NCI-H748 (cell line): ENCODE results near the gene TRAF2.

Experiments
- DNase-seq: peaks from one replicate; lab custom pipeline; 2025; ENCODE audit not compliant: unreplicated experiment; lab: John Stamatoyannopoulos, UW

TRAF2 gene

GRCh38 chr9:136846376-136847087 is 39.8 kb upstream of the TRAF2 start:
- DNase-seq = no peak

- peak; percentile 58 for DNase-seq
These were observed 39.1 kb upstream of the TRAF2 start for GRCh38 chr9:136847088-136847825.

GRCh38 chr9:136847826-136848392 is 38.4 kb upstream of the TRAF2 start:
- peak; percentile 87 for DNase-seq

GRCh38 chr9:136848393-136849037 is 37.8 kb upstream of the TRAF2 start:
- peak; percentile 74 for DNase-seq

- peak; percentile 99 for DNase-seq
These were observed 37.0 kb upstream of the TRAF2 start, which contains the start of gene PHPT1 for GRCh38 chr9:136849038-136849959. PHPT1 (plus strand) TSS chr9:136849409; CDS start chr9:136849431, 22 bp downstream.

- DNase-seq = no peak
These were observed 36.1 kb upstream of the TRAF2 start for GRCh38 chr9:136849960-136850865.

- DNase-seq = no peak
These were observed 35.2 kb upstream of the TRAF2 start for GRCh38 chr9:136850866-136851775.

GRCh38 chr9:136851941-136852663 is 34.2 kb upstream of the TRAF2 start, which contains the start of gene MAMDC4:
MAMDC4 (plus strand) TSS chr9:136852346; CDS start chr9:136852417, 71 bp downstream.
- no peak for DNase-seq

- DNase-seq = no peak
These were observed 33.4 kb upstream of the TRAF2 start for GRCh38 chr9:136852664-136853595.

- DNase-seq = no peak
These were observed 32.7 kb upstream of the TRAF2 start for GRCh38 chr9:136853596-136854112.

GRCh38 chr9:136854113-136854841 is 32.0 kb upstream of the TRAF2 start:
- DNase-seq = no peak

GRCh38 chr9:136854842-136855460 is 31.4 kb upstream of the TRAF2 start:
- DNase-seq = no peak

- no peak for DNase-seq
These were observed 30.7 kb upstream of the TRAF2 start for GRCh38 chr9:136855461-136856078.

- no peak for DNase-seq
These were observed 30.2 kb upstream of the TRAF2 start for GRCh38 chr9:136856079-136856476.
